GM12875 (cell line): ENCODE measurements around the gene OPN1MW3.
A peak's percentile ranks its signal among the peaks of the same experiment; 100 is the strongest.

Experiments
- H3K4me3 ChIP-seq: one replicate; pipeline ENCODE4 v1.5.1; 2011; ENCODE audit warnings: low read depth, low read length, control low read depth
- CTCF ChIP-seq: IDR thresholded peaks from 2 replicates; pipeline ENCODE4 v1.5.1; 2011; ENCODE audit warnings: low read depth, mild to moderate bottlenecking, control low read depth, inconsistent platforms, low read length, moderate library complexity, borderline replicate concordance; ENCODE audit not compliant: insufficient read depth

OPN1MW3 gene

GRCh38 chrX:154304846-154305245 is 47.5 kb downstream of the OPN1MW3 start:
- no peak for TF ChIP-seq CTCF

GRCh38 chrX:154305541-154306205 is 48.3 kb downstream of the OPN1MW3 start:
- TF ChIP-seq CTCF: no peak
- H3K4me3 ChIP-seq: no peak overlapping the region

More at GRCh38 chrX:154304846-154305245, 47.5 kb downstream of the OPN1MW3 start:
- H3K4me3 ChIP-seq: no peak overlapping the region

GRCh38 chrX:154307202-154307601 is 49.8 kb downstream of the OPN1MW3 start:
- no peak overlapping the region for H3K4me3 ChIP-seq
- no peak for TF ChIP-seq CTCF

GRCh38 chrX:154308108-154308946 is 50.9 kb downstream of the OPN1MW3 start:
- TF ChIP-seq CTCF: peak; percentile 73; the same call in 1 of the 2 replicates
- no peak overlapping the region for H3K4me3 ChIP-seq

GRCh38 chrX:154309041-154309775 is 51.8 kb downstream of the OPN1MW3 start:
- no peak for TF ChIP-seq CTCF
- no peak overlapping the region for H3K4me3 ChIP-seq

- no peak overlapping the region for H3K4me3 ChIP-seq
- no peak for TF ChIP-seq CTCF
These were observed 53.5 kb downstream of the OPN1MW3 start for GRCh38 chrX:154310616-154311536.
